ENCODE results near the gene OPALIN. TPM values are rescaled to one million over a fixed set of nuclear protein-coding genes. Genes with fewer than 3 reads are reported as not detected.

OPALIN gene
- total and polyA plus RNA-seq, 2 experiments from 2014 or later = not detected

DNA sequence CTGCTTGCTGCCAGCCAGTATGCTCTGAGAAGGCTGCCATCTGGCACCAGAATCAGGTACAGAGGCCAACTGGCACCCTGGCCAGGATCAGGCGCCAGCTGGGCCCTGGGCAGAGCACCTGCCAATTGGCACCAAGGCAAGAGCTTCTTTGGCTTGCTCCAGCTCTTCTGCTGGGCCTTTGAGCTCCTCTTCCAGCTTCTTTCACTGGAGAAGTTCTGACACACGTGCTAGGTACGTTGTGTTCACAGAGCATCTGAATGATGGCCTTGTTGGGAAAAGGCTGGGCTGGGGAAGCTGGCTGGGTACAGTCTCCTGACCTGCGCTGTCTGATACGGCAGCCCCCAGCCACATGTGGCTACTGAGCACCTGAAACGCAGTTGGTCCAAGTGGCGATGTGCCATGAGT is 31.7 kb upstream of the OPALIN start:
- H3K27me3 ChIP-seq = peaks cover 10% of the 10 kb centered on the region
- H3K4me1 ChIP-seq (ENCODE audit: insufficient read depth) = no peaks in the 10 kb centered on the region
- H3K27ac ChIP-seq = no peak overlapping the region
- H3K9me2 ChIP-seq (replicated peaks; ENCODE audit: insufficient read depth) = no peaks in the 10 kb centered on the region
- no peaks in the 10 kb centered on the region for H4K20me1 ChIP-seq (ENCODE audit: insufficient read depth, poor library complexity, severe bottlenecking)
- no peak for DNase-seq (ENCODE audit: low spot score)
- no peaks in the 10 kb centered on the region for H3K79me2 ChIP-seq
- H3K4me2 ChIP-seq = no peak overlapping the region
- WGBS (ENCODE audit: low lambda C conversion rate, missing lambda C conversion rate) = 94% methylated on average over 7 of the region's 7 CpGs
- no peak overlapping the region for H2AFZ ChIP-seq
- no peaks in the 10 kb centered on the region for H3K9me3 ChIP-seq (ENCODE audit: low read depth)
- H3K4me3 ChIP-seq = no peak overlapping the region
- TF ChIP-seq CTCF (IDR thresholded peaks at IDR 0.05; ENCODE audit: poor library complexity) (no peak), EZH2phosphoT487 (IDR thresholded peaks at IDR 0.05; ENCODE audit: low read depth, severe bottlenecking, unreplicated experiment) (no peak), EZH2 (IDR thresholded peaks at IDR 0.05; ENCODE audit: borderline replicate concordance) (no peak)
- no peaks in the 10 kb centered on the region for H3K36me3 ChIP-seq (replicated peaks; ENCODE audit: insufficient read depth, low read depth)

DNA sequence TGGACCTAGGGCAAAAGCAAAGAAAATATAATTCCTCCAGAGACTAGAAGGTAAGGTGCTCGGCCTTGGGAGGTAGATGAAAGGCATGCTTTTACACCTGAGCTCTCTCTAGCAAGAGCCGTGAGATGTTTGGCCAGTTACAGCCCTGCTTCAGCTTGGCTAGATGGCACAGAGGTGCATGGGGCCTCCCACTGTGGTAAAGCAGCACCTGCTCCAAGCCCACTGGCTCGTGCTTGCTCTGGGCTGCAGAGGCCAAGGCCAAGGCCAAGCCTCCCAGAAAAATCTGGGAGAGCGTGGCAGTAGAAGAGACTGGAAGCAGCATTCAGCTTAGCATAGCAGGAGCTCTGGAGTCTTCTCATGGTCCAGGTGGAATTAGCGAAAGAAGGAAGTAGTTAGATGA is 31.0 kb upstream of the OPALIN start:
- H3K4me2 ChIP-seq = no peak overlapping the region
- H3K9me3 ChIP-seq (ENCODE audit: low read depth) = no peaks in the 10 kb centered on the region
- H3K27ac ChIP-seq = no peak overlapping the region
- H3K9me2 ChIP-seq (replicated peaks; ENCODE audit: insufficient read depth) = no peaks in the 10 kb centered on the region
- DNase-seq (ENCODE audit: low spot score) = no peak
- no peaks in the 10 kb centered on the region for H3K79me2 ChIP-seq
- H3K4me1 ChIP-seq (ENCODE audit: insufficient read depth) = no peaks in the 10 kb centered on the region
- WGBS (ENCODE audit: low lambda C conversion rate, missing lambda C conversion rate) = 86% methylated on average over 5 of the region's 5 CpGs
- no peak overlapping the region for H3K4me3 ChIP-seq
- no peaks in the 10 kb centered on the region for H3K36me3 ChIP-seq (replicated peaks; ENCODE audit: insufficient read depth, low read depth)
- H3K27me3 ChIP-seq = peaks cover 3% of the 10 kb centered on the region
- H4K20me1 ChIP-seq (ENCODE audit: insufficient read depth, poor library complexity, severe bottlenecking) = no peaks in the 10 kb centered on the region
- H2AFZ ChIP-seq = no peak overlapping the region
- no peak for TF ChIP-seq EZH2 (IDR thresholded peaks at IDR 0.05; ENCODE audit: borderline replicate concordance)
- no peak for TF ChIP-seq CTCF (IDR thresholded peaks at IDR 0.05; ENCODE audit: poor library complexity)
- no peak for TF ChIP-seq EZH2phosphoT487 (IDR thresholded peaks at IDR 0.05; ENCODE audit: low read depth, severe bottlenecking, unreplicated experiment)

DNA sequence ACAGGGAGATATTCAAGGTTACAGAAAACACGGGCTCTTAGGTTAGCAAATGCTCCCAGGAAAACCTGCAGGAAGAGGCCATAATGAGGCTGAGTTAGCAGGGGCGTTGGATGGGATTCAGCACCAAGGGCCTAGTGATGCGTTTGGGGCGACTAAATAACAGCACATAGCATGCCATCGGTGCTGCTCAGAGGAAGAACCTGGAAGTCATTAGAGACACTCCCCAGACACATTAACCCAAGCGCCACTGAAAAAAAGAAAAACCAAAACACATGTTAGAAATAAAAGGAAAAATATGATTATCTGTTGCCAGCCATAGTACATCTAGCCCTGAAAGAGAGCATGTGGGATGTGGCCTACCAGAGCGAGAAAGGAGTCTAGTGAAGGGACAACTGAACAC is 28.8 kb upstream of the OPALIN start:
- Histone ChIP-seq H3K4me3 (no peak overlapping the region), H2AFZ (no peak overlapping the region), H4K20me1 (ENCODE audit: insufficient read depth, poor library complexity, severe bottlenecking) (no peaks in the 10 kb centered on the region), H3K27me3 (no peaks in the 10 kb centered on the region), H3K79me2 (no peaks in the 10 kb centered on the region), H3K9me2 (replicated peaks; ENCODE audit: insufficient read depth) (no peaks in the 10 kb centered on the region), H3K36me3 (replicated peaks; ENCODE audit: insufficient read depth, low read depth) (no peaks in the 10 kb centered on the region), H3K4me2 (no peak overlapping the region), H3K9me3 (ENCODE audit: low read depth) (no peaks in the 10 kb centered on the region), H3K4me1 (ENCODE audit: insufficient read depth) (no peaks in the 10 kb centered on the region), H3K27ac (no peak overlapping the region)
- TF ChIP-seq EZH2phosphoT487 (IDR thresholded peaks at IDR 0.05; ENCODE audit: low read depth, severe bottlenecking, unreplicated experiment) (no peak), CTCF (IDR thresholded peaks at IDR 0.05; ENCODE audit: poor library complexity) (no peak), EZH2 (IDR thresholded peaks at IDR 0.05; ENCODE audit: borderline replicate concordance) (no peak)
- 67% methylated on average over 7 of the region's 7 CpGs for WGBS (ENCODE audit: low lambda C conversion rate, missing lambda C conversion rate)
- no peak for DNase-seq (ENCODE audit: low spot score)

DNA sequence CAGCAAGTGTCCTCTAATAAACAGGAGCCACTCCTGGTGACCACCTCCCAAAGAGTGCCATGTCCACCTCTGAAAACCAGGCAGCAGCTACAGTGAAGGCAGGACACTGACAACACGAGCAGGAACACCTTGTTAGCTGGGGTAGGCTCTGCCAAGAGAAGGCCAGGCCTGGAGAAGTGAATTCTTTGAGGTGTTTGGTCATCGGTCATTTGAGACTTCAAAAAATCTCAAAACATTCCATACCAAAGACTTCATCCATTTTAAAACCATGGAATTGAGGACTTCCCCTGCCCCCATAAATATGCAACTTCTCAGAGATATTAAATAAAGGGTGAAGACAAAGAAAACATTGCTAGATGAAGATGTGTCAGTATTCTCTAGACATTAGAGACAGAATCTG is 28.4 kb upstream of the OPALIN start:
- no peaks in the 10 kb centered on the region for H3K27me3 ChIP-seq
- no peaks in the 10 kb centered on the region for H3K79me2 ChIP-seq
- no peaks in the 10 kb centered on the region for H3K9me3 ChIP-seq (ENCODE audit: low read depth)
- no peak for TF ChIP-seq EZH2 (IDR thresholded peaks at IDR 0.05; ENCODE audit: borderline replicate concordance)
- no peak for TF ChIP-seq CTCF (IDR thresholded peaks at IDR 0.05; ENCODE audit: poor library complexity)
- no peak for TF ChIP-seq EZH2phosphoT487 (IDR thresholded peaks at IDR 0.05; ENCODE audit: low read depth, severe bottlenecking, unreplicated experiment)
- whole genome bisulfite sequencing (ENCODE audit: low lambda C conversion rate, missing lambda C conversion rate) = 60% methylated on average over 2 of the region's 2 CpGs
- H3K27ac ChIP-seq = no peak overlapping the region
- no peaks in the 10 kb centered on the region for H3K4me1 ChIP-seq (ENCODE audit: insufficient read depth)
- H3K4me3 ChIP-seq = no peak overlapping the region
- DNase-seq (ENCODE audit: low spot score) = no peak
- no peaks in the 10 kb centered on the region for H3K9me2 ChIP-seq (replicated peaks; ENCODE audit: insufficient read depth)
- H2AFZ ChIP-seq = no peak overlapping the region
- no peak overlapping the region for H3K4me2 ChIP-seq
- no peaks in the 10 kb centered on the region for H4K20me1 ChIP-seq (ENCODE audit: insufficient read depth, poor library complexity, severe bottlenecking)
- no peaks in the 10 kb centered on the region for H3K36me3 ChIP-seq (replicated peaks; ENCODE audit: insufficient read depth, low read depth)

Data from hepatocyte (in vitro differentiated cells).